ENCODE results near the gene FGFBP2.
A peak's percentile ranks its signal among the peaks of the same experiment; 100 is the strongest.
"Not testable (repeated sequence)": the region's sequence is repeated elsewhere in the genome, so short reads cannot be mapped to it uniquely, and the experiment has no call there.

FGFBP2 gene

GRCh38 chr4:15926486-15926885, 36.5 kb downstream of the FGFBP2 start:
- DNase-seq: no peak

GRCh38 chr4:15925830-15926229, 37.1 kb downstream of the FGFBP2 start:
- DNase-seq: no peak

GRCh38 chr4:15921592-15921932, 41.4 kb downstream of the FGFBP2 start:
- DNase-seq: no peak

- DNase-seq: no peak
These were observed 42.0 kb downstream of the FGFBP2 start for GRCh38 chr4:15920723-15921591.

- no peak for DNase-seq
These were observed 44.4 kb downstream of the FGFBP2 start for GRCh38 chr4:15918484-15919129.

GRCh38 chr4:15917297-15917696, 45.7 kb downstream of the FGFBP2 start:
- no peak for DNase-seq

- DNase-seq: not testable (repeated sequence)
These were observed 46.6 kb downstream of the FGFBP2 start for GRCh38 chr4:15916358-15916757.

- DNase-seq: no peak
These were observed 48.2 kb downstream of the FGFBP2 start for GRCh38 chr4:15914736-15915135.

GRCh38 chr4:15914291-15914690, 48.7 kb downstream of the FGFBP2 start:
- DNase-seq: no peak

- DNase-seq: peak; percentile 53
These were observed 49.4 kb downstream of the FGFBP2 start for GRCh38 chr4:15913631-15913970.

GRCh38 chr4:15912961-15913630, 49.9 kb downstream of the FGFBP2 start:
- peak; percentile 82 for DNase-seq

GRCh38 chr4:15912236-15912635, 50.7 kb downstream of the FGFBP2 start:
- no peak for DNase-seq

Measured in islet precursor cell (in vitro differentiated cells).